Measurements from ENCODE around the gene GRHL1.

GRHL1 gene

GRCh38 chr2:9971890-9972289 is 20.4 kb downstream of the GRHL1 start:
- DNase-seq (ENCODE audit: low read depth in 2 of 3, low spot score in 1 of 3) = no peak

- no peak for DNase-seq (ENCODE audit: low read depth in 2 of 3, low spot score in 1 of 3)
Observed at GRCh38 chr2:9972621-9973479, 21.4 kb downstream of the GRHL1 start.

GRCh38 chr2:9973690-9974089 is 22.2 kb downstream of the GRHL1 start:
- no peak for DNase-seq (ENCODE audit: low read depth in 2 of 3, low spot score in 1 of 3)

GRCh38 chr2:9974343-9974742 is 22.9 kb downstream of the GRHL1 start:
- DNase-seq (ENCODE audit: low read depth in 2 of 3, low spot score in 1 of 3) = no peak

GRCh38 chr2:9975328-9975727 is 23.8 kb downstream of the GRHL1 start:
- no peak for DNase-seq (ENCODE audit: low read depth in 2 of 3, low spot score in 1 of 3)

GRCh38 chr2:9975805-9976447 is 24.4 kb downstream of the GRHL1 start:
- DNase-seq (ENCODE audit: low read depth in 2 of 3, low spot score in 1 of 3) = peak; percentile 31 to 49 (median 42)

- no peak for DNase-seq (ENCODE audit: low read depth in 2 of 3, low spot score in 1 of 3)
Observed at GRCh38 chr2:9979977-9980376, 28.5 kb downstream of the GRHL1 start.

- DNase-seq (ENCODE audit: low read depth in 2 of 3, low spot score in 1 of 3) = no peak
Observed at GRCh38 chr2:9980520-9980919, 29.0 kb downstream of the GRHL1 start.

- DNase-seq (ENCODE audit: low read depth in 2 of 3, low spot score in 1 of 3) = no peak
Observed at GRCh38 chr2:9981655-9982054, 30.2 kb downstream of the GRHL1 start.

GRCh38 chr2:9982248-9982647 is 30.8 kb downstream of the GRHL1 start:
- DNase-seq (ENCODE audit: low read depth in 2 of 3, low spot score in 1 of 3) = no peak

GRCh38 chr2:9982891-9983290 is 31.4 kb downstream of the GRHL1 start:
- no peak for DNase-seq (ENCODE audit: low read depth in 2 of 3, low spot score in 1 of 3)

- DNase-seq (ENCODE audit: low read depth in 2 of 3, low spot score in 1 of 3) = no peak
Observed at GRCh38 chr2:9983401-9984216, 32.1 kb downstream of the GRHL1 start.

GRCh38 chr2:9984217-9984739 is 32.8 kb downstream of the GRHL1 start:
- no peak for DNase-seq (ENCODE audit: low read depth in 2 of 3, low spot score in 1 of 3)

GRCh38 chr2:9984871-9985480 is 33.5 kb downstream of the GRHL1 start:
- no peak for DNase-seq (ENCODE audit: low read depth in 2 of 3, low spot score in 1 of 3)

GRCh38 chr2:9985531-9986328 is 34.2 kb downstream of the GRHL1 start:
- no peak for DNase-seq (ENCODE audit: low read depth in 2 of 3, low spot score in 1 of 3)

- DNase-seq (ENCODE audit: low read depth in 2 of 3, low spot score in 1 of 3) = no peak
Observed at GRCh38 chr2:9988320-9988719, 36.8 kb downstream of the GRHL1 start.

GRCh38 chr2:9990736-9991135 is 39.2 kb downstream of the GRHL1 start:
- DNase-seq (ENCODE audit: low read depth in 2 of 3, low spot score in 1 of 3) = no peak

GRCh38 chr2:9991221-9991620 is 39.7 kb downstream of the GRHL1 start:
- no peak for DNase-seq (ENCODE audit: low read depth in 2 of 3, low spot score in 1 of 3)

- no peak for DNase-seq (ENCODE audit: low read depth in 2 of 3, low spot score in 1 of 3)
Observed at GRCh38 chr2:9991829-9992273, 40.4 kb downstream of the GRHL1 start.
